Upper lobe of left lung (tissue), 6 donors: ENCODE data around the gene TOM1L2. TPM values are rescaled to one million over a fixed set of nuclear protein-coding genes. Genes with fewer than 3 reads are reported as not detected.
A peak's percentile ranks its signal among the peaks of the same experiment; 100 is the strongest.

Experiments used
- ATAC-seq, 2 donors: fragments of 200-7000 bp; cut with Tn5 transposase; one replicate each; pipeline ENCODE4 v1.9.1; 2022; ENCODE audit warnings: mild to moderate bottlenecking in 2 of 2, moderate library complexity in 2 of 2; ENCODE audit not compliant: low FRiP score in 2 of 2
- DNase-seq, 2 donors: peaks; one replicate each; pipeline ENCODE4 v3.0.0-alpha.2; 2019 to 2020
- H3K27ac ChIP-seq, 4 donors: fragments of 200-600 bp; sonication (generic); one replicate each; pipeline ENCODE4 v1.5.1; 2016 to 2019
- H3K27me3 ChIP-seq, 4 donors: fragments of 200-600 bp; sonication (generic); one replicate each; pipeline ENCODE4 v1.5.1; 2017 to 2019
- H3K36me3 ChIP-seq, 4 donors: fragments of 200-600 bp; sonication (generic); one replicate each; pipeline ENCODE4 v1.5.1; 2016 to 2019
- H3K4me1 ChIP-seq, 4 donors: fragments of 200-600 bp; sonication (generic); one replicate each; pipeline ENCODE4 v1.5.1; 2018 to 2019
- H3K4me3 ChIP-seq, 4 donors: fragments of 200-600 bp; sonication (generic); one replicate each; pipeline ENCODE4 v1.5.1; 2017 to 2019; ENCODE audit warnings: mild to moderate bottlenecking in 2 of 4, moderate library complexity in 1 of 4
- H3K9me3 ChIP-seq, 4 donors: fragments of 200-600 bp; sonication (generic); one replicate each; pipeline ENCODE4 v1.5.1; 2018 to 2019
- EP300 ChIP-seq, 4 donors: sonication (generic); formaldehyde crosslinking; IDR thresholded peaks; one replicate each; pipeline ENCODE4 v1.5.1; 2017; ENCODE audit warnings: antibody characterized with exemption in 4 of 4, control low read depth in 2 of 4
- POLR2A ChIP-seq, 4 donors: fragments of 450-650 bp; IDR thresholded peaks; one replicate each; pipeline ENCODE4 v1.5.1; 2016 to 2017; ENCODE audit warnings: antibody characterized with exemption in 4 of 4, mild to moderate bottlenecking in 2 of 4
- POLR2AphosphoS5 ChIP-seq, 2 donors: sonication (generic); formaldehyde crosslinking; IDR thresholded peaks; one replicate each; pipeline ENCODE4 v1.5.1; 2017; ENCODE audit warnings: antibody characterized with exemption in 2 of 2
- WGBS, 2 donors: methylation state at CpG; one replicate each; pipeline ENCODE4 v1.1.5; 2017 to 2018; 5-methylcytosine and 5-hydroxymethylcytosine counted together
- total RNA-seq, 6 donors: library from RNA; depleted of rRNA in 4 of 6; stranded (reverse); fragments of >200 nt in 4 of 6; gene quantifications; one replicate each; pipeline versions ENCODE4 v1.1.0 to v1.2.1, GENCODE V29; 2016 to 2021
- TF ChIP-seq, protein P1 (sequence below), 6 experiments: fragments of 450-650 bp in 4 of 6; fragments of 200-600 bp in 2 of 6; sonication (generic) in 2 of 6; IDR thresholded peaks; one replicate each; pipeline ENCODE4 v1.5.1; 2016 to 2019; ENCODE audit warnings: antibody characterized with exemption in 6 of 6
- donor health status: DM: no; HTN: no; CAD: no; lungs with moderate emphysema.
- donor health status: DM: no; HTN: yes; CAD: no; lungs with severe emphysema.

Gene TOM1L2
- total RNA-seq, 6 donors from 2014 or later: 54.2 to 134 (median 72.9) TPM

- H3K4me1 ChIP-seq: no peaks in the 10 kb centered on the region
- H3K9me3 ChIP-seq: no peaks in the 10 kb centered on the region
- ATAC-seq (no peak), DNase-seq (no peak)
- WGBS, 2 donors: 80 to 88% methylated on average over 7 of the region's 7 CpGs
- H3K27ac ChIP-seq: no peak overlapping the region
- no peak overlapping the region for H3K4me3 ChIP-seq
- TF ChIP-seq POLR2A (IDR thresholded peaks at IDR 0.05) (no peak), EP300 (IDR thresholded peaks at IDR 0.05) (no peak), POLR2AphosphoS5 (IDR thresholded peaks at IDR 0.05) (no peak)
- TF ChIP-seq, protein P1, sequence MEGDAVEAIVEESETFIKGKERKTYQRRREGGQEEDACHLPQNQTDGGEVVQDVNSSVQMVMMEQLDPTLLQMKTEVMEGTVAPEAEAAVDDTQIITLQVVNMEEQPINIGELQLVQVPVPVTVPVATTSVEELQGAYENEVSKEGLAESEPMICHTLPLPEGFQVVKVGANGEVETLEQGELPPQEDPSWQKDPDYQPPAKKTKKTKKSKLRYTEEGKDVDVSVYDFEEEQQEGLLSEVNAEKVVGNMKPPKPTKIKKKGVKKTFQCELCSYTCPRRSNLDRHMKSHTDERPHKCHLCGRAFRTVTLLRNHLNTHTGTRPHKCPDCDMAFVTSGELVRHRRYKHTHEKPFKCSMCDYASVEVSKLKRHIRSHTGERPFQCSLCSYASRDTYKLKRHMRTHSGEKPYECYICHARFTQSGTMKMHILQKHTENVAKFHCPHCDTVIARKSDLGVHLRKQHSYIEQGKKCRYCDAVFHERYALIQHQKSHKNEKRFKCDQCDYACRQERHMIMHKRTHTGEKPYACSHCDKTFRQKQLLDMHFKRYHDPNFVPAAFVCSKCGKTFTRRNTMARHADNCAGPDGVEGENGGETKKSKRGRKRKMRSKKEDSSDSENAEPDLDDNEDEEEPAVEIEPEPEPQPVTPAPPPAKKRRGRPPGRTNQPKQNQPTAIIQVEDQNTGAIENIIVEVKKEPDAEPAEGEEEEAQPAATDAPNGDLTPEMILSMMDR (IDR thresholded peaks at IDR 0.05): no peak
- H3K27me3 ChIP-seq: no peaks in the 10 kb centered on the region
- no peaks in the 10 kb centered on the region for H3K36me3 ChIP-seq
Measured at GRCh38 chr17:17987187-17987896, 15.1 kb upstream of the TOM1L2 start.

DNA sequence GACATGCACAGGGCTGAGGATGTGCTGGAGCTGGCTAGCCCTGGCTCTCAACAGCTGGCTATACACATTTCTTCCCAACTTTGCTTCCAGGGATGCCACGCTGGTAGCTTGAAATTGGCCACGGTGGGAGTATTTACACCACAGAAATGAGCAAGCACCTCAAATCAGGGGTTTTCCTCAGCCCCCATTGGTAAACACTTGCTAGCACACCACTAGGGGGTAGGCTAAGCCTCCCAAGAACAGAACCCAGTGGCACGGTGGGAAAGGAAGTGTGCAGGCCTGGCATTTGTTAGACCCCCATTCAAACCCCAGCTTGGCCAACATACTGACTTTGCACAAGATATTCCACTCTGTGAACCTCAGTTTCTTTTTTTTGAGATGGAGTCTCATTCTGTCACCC lies 13.4 kb upstream of the TOM1L2 start:
- TF ChIP-seq POLR2AphosphoS5 (IDR thresholded peaks at IDR 0.05) (no peak), EP300 (IDR thresholded peaks at IDR 0.05) (no peak), POLR2A (IDR thresholded peaks at IDR 0.05) (no peak)
- TF ChIP-seq, protein P1 (IDR thresholded peaks at IDR 0.05): no peak

DNA sequence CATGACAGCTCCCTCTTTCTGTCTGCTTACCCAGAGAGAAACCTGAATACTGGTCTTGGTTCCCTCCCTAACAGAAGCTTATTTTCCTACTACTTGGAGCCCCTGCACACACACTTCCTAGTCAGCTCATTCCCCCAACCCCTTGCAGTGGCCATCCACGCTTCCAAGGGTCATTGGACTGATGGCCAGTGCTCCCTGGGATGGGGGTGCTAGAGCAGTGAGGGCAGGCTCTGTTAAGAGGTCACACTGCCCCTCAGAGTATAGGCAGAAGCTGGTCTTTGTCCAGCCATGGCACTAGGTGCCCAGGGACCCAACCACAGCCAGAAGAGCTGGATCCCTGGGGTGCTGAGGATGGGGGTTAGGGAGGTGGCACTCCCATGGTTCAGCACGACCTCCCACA lies 13.0 kb upstream of the TOM1L2 start:
- ATAC-seq (peak in 1 of 2 donors; percentile 27), DNase-seq (no peak)
- Histone ChIP-seq H3K27ac (no peak overlapping the region), H3K9me3 (no peaks in the 10 kb centered on the region), H3K27me3 (no peaks in the 10 kb centered on the region), H3K4me1 (no peaks in the 10 kb centered on the region), H3K36me3 (no peaks in the 10 kb centered on the region), H3K4me3 (no peak overlapping the region)
- TF ChIP-seq, protein P1 (IDR thresholded peaks at IDR 0.05): no peak
- TF ChIP-seq POLR2AphosphoS5 (IDR thresholded peaks at IDR 0.05) (no peak), POLR2A (IDR thresholded peaks at IDR 0.05) (no peak), EP300 (IDR thresholded peaks at IDR 0.05) (no peak)
- 77 to 84% methylated on average over 1 to 2 of the region's 2 CpGs for WGBS, 2 donors

More for the DNA sequence above, 13.4 kb upstream of the TOM1L2 start:
- H3K9me3 ChIP-seq: no peaks in the 10 kb centered on the region
- no peak overlapping the region for H3K4me3 ChIP-seq
- no peaks in the 10 kb centered on the region for H3K27me3 ChIP-seq
- no peaks in the 10 kb centered on the region for H3K36me3 ChIP-seq
- ATAC-seq: no peak
- WGBS, 2 donors: 82% methylated on average over 3 of the region's 3 CpGs; no CpG with 5 or more reads in 1 of the 2 donors
- DNase-seq: no peak
- H3K27ac ChIP-seq: no peak overlapping the region
- H3K4me1 ChIP-seq: no peaks in the 10 kb centered on the region

- Histone ChIP-seq H3K4me1 (no peaks in the 10 kb centered on the region), H3K27me3 (no peaks in the 10 kb centered on the region), H3K4me3 (no peak overlapping the region), H3K36me3 (no peaks in the 10 kb centered on the region), H3K27ac (no peak overlapping the region), H3K9me3 (no peaks in the 10 kb centered on the region)
- 95 to 98% methylated on average over 4 to 6 of the region's 6 CpGs for WGBS, 2 donors
- DNase-seq: no peak
- no peak for TF ChIP-seq POLR2A (IDR thresholded peaks at IDR 0.05)
- TF ChIP-seq POLR2AphosphoS5 (IDR thresholded peaks at IDR 0.05): no peak
- TF ChIP-seq, protein P1 (IDR thresholded peaks at IDR 0.05): no peak
- no peak for TF ChIP-seq EP300 (IDR thresholded peaks at IDR 0.05)
- no peak for ATAC-seq
Measured at GRCh38 chr17:17983776-17984175, 11.6 kb upstream of the TOM1L2 start.

GRCh38 chr17:17983376-17983775 lies 11.2 kb upstream of the TOM1L2 start:
- no peaks in the 10 kb centered on the region for H3K9me3 ChIP-seq
- no peaks in the 10 kb centered on the region for H3K4me1 ChIP-seq
- TF ChIP-seq, protein P1 (IDR thresholded peaks at IDR 0.05): no peak
- no peak for TF ChIP-seq EP300 (IDR thresholded peaks at IDR 0.05)
- TF ChIP-seq POLR2AphosphoS5 (IDR thresholded peaks at IDR 0.05): no peak
- TF ChIP-seq POLR2A (IDR thresholded peaks at IDR 0.05): no peak
- ATAC-seq (no peak), DNase-seq (no peak)
- H3K27me3 ChIP-seq: no peaks in the 10 kb centered on the region
- no peak overlapping the region for H3K4me3 ChIP-seq
- no peak overlapping the region for H3K27ac ChIP-seq
- no peaks in the 10 kb centered on the region for H3K36me3 ChIP-seq
- WGBS, 2 donors: 75 to 85% methylated on average over 1 to 6 of the region's 6 CpGs
